ENCODE results near the gene ATP5PD.
"Not testable (repeated sequence)": the region's sequence is repeated elsewhere in the genome, so short reads cannot be mapped to it uniquely, and the experiment has no call there.

The ATP5PD gene

GRCh38 chr17:75073618-75074047 lies 26.9 kb upstream of the ATP5PD start:
- H3K36me3 ChIP-seq (ENCODE audit: control insufficient read depth, insufficient read depth, low read length, severe bottlenecking) = no peaks in the 10 kb centered on the region
- H3K4me3 ChIP-seq (ENCODE audit: low read length) = no peak overlapping the region
- no peaks in the 10 kb centered on the region for H3K9me3 ChIP-seq (ENCODE audit: control insufficient read depth, low read length)
- no peak for DNase-seq (ENCODE audit: low read depth)
- no peaks in the 10 kb centered on the region for H3K27me3 ChIP-seq (replicated peaks; ENCODE audit: control insufficient read depth, insufficient read depth, low read length)
- H3K4me1 ChIP-seq (ENCODE audit: control insufficient read depth, insufficient read depth, low read length) = peaks cover 38% of the 10 kb centered on the region
- no peak overlapping the region for H3K9ac ChIP-seq (ENCODE audit: low read length)

DNA sequence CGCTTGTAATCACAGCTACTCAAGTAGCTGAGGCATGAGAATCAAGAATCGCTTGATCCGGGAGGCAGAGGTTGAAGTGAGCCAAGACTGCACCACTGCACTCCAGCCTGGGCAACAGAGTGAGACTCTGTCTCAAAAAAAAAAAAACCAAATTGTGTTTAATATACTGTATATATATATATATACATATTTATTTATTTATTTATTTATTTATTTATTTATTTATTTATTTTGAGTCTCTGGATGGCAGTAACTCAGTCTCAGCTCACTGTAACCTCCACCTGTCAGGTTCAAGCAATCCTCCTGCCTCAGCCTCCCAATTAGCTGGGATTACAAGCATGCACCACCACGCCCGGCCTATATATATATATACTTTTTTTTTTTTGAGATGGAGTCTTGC lies 26.1 kb upstream of the ATP5PD start:
- not testable (repeated sequence) for DNase-seq (ENCODE audit: low read depth); H3K9me3 ChIP-seq (ENCODE audit: control insufficient read depth, low read length); H3K9ac ChIP-seq (ENCODE audit: low read length); H3K27me3 ChIP-seq (replicated peaks; ENCODE audit: control insufficient read depth, insufficient read depth, low read length); H3K36me3 ChIP-seq (ENCODE audit: control insufficient read depth, insufficient read depth, low read length, severe bottlenecking); H3K4me3 ChIP-seq (ENCODE audit: low read length)
- H3K4me1 ChIP-seq (ENCODE audit: control insufficient read depth, insufficient read depth, low read length) = peaks cover 30% of the 10 kb centered on the region

GRCh38 chr17:75071478-75072271 lies 24.9 kb upstream of the ATP5PD start:
- not testable (repeated sequence) for DNase-seq (ENCODE audit: low read depth)

GRCh38 chr17:75069783-75070182 lies 23.0 kb upstream of the ATP5PD start:
- Histone ChIP-seq H3K9ac (ENCODE audit: low read length) (no peak overlapping the region), H3K36me3 (ENCODE audit: control insufficient read depth, insufficient read depth, low read length, severe bottlenecking) (peaks cover 4% of the 10 kb centered on the region), H3K4me1 (ENCODE audit: control insufficient read depth, insufficient read depth, low read length) (peaks cover 13% of the 10 kb centered on the region), H3K9me3 (ENCODE audit: control insufficient read depth, low read length) (no peaks in the 10 kb centered on the region), H3K27me3 (replicated peaks; ENCODE audit: control insufficient read depth, insufficient read depth, low read length) (no peaks in the 10 kb centered on the region), H3K4me3 (ENCODE audit: low read length) (no peak overlapping the region)
- no peak for DNase-seq (ENCODE audit: low read depth)

More at GRCh38 chr17:75071478-75072271, 24.9 kb upstream of the ATP5PD start:
- H3K36me3 ChIP-seq (ENCODE audit: control insufficient read depth, insufficient read depth, low read length, severe bottlenecking); H3K9me3 ChIP-seq (ENCODE audit: control insufficient read depth, low read length); H3K9ac ChIP-seq (ENCODE audit: low read length); H3K4me3 ChIP-seq (ENCODE audit: low read length); H3K27me3 ChIP-seq (replicated peaks; ENCODE audit: control insufficient read depth, insufficient read depth, low read length): not testable (repeated sequence)
- H3K4me1 ChIP-seq (ENCODE audit: control insufficient read depth, insufficient read depth, low read length) = peaks cover 23% of the 10 kb centered on the region

DNA sequence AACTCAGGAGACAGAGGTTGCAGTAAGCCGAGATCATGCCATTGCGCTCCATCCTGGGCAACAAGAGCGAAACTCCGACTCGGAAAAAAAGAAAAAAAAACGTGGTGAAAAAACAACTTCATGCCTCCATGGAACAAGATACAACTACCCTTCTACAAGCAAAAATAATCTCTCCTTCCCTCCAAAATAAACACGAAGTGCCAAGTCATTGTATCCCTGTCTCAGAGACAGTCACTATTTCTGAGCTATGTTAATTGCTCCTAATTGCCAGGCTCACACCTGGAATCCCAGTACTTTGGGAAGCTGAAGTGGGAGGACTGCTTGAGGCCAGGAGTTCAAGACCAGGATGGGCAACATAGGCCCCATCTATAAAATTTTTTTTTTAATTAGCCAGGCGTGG lies 22.0 kb upstream of the ATP5PD start:
- Histone ChIP-seq H3K9ac (ENCODE audit: low read length) (no peak overlapping the region), H3K4me3 (ENCODE audit: low read length) (no peak overlapping the region), H3K36me3 (ENCODE audit: control insufficient read depth, insufficient read depth, low read length, severe bottlenecking) (peaks cover 15% of the 10 kb centered on the region), H3K9me3 (ENCODE audit: control insufficient read depth, low read length) (no peaks in the 10 kb centered on the region), H3K4me1 (ENCODE audit: control insufficient read depth, insufficient read depth, low read length) (peaks cover 5% of the 10 kb centered on the region), H3K27me3 (replicated peaks; ENCODE audit: control insufficient read depth, insufficient read depth, low read length) (no peaks in the 10 kb centered on the region)
- DNase-seq (ENCODE audit: low read depth) = no peak

- no peak overlapping the region for H3K9ac ChIP-seq (ENCODE audit: low read length)
- H3K9me3 ChIP-seq (ENCODE audit: control insufficient read depth, low read length) = no peaks in the 10 kb centered on the region
- no peaks in the 10 kb centered on the region for H3K27me3 ChIP-seq (replicated peaks; ENCODE audit: control insufficient read depth, insufficient read depth, low read length)
- peaks cover 24% of the 10 kb centered on the region for H3K36me3 ChIP-seq (ENCODE audit: control insufficient read depth, insufficient read depth, low read length, severe bottlenecking)
- no peak overlapping the region for H3K4me3 ChIP-seq (ENCODE audit: low read length)
- DNase-seq (ENCODE audit: low read depth) = no peak
- peaks cover 4% of the 10 kb centered on the region for H3K4me1 ChIP-seq (ENCODE audit: control insufficient read depth, insufficient read depth, low read length)
These were observed 21.1 kb upstream of the ATP5PD start for GRCh38 chr17:75067856-75068255.

DNA sequence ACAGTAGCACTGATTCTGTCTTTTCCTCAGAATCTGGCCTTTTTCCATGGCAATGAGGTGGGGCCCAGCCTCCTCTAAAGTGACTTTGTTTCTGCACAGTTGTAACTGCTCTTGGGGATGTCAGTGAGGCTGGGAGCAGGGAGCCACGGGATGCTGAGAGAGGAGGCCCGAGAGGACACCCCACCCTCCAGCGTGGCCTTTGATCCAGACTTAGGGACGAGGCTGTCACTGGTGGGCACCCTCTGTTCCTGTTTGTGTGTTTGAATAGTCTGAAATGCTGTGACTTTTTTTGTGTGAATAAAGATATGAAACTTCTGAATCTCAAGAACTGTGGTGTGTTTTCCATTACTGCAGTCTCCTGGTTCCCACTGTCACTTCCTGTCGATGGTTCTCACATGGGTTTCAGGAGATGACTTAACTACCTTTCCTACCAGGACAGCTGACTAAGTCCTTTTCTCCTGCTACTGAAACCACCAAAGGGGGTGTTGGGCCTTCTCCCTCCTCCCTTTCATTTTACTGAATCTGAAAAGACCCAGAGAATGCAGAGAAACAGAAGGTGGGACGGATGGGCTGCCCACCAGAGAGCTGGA lies 18.9 kb upstream of the ATP5PD start:
- H3K36me3 ChIP-seq (ENCODE audit: control insufficient read depth, insufficient read depth, low read length, severe bottlenecking) = peaks cover 43% of the 10 kb centered on the region

GRCh38 chr17:75064867-75065561 lies 18.2 kb upstream of the ATP5PD start:
- Histone ChIP-seq H3K36me3 (ENCODE audit: control insufficient read depth, insufficient read depth, low read length, severe bottlenecking) (peaks cover 43% of the 10 kb centered on the region), H3K27me3 (replicated peaks; ENCODE audit: control insufficient read depth, insufficient read depth, low read length) (no peaks in the 10 kb centered on the region), H3K9ac (ENCODE audit: low read length) (no peak overlapping the region), H3K4me3 (ENCODE audit: low read length) (no peak overlapping the region), H3K4me1 (ENCODE audit: control insufficient read depth, insufficient read depth, low read length) (peaks cover 13% of the 10 kb centered on the region), H3K9me3 (ENCODE audit: control insufficient read depth, low read length) (no peaks in the 10 kb centered on the region)
- no peak for DNase-seq (ENCODE audit: low read depth)

More for the DNA sequence above, 18.9 kb upstream of the ATP5PD start:
- Histone ChIP-seq H3K4me3 (ENCODE audit: low read length) (no peak overlapping the region), H3K4me1 (ENCODE audit: control insufficient read depth, insufficient read depth, low read length) (peaks cover 7% of the 10 kb centered on the region), H3K27me3 (replicated peaks; ENCODE audit: control insufficient read depth, insufficient read depth, low read length) (no peaks in the 10 kb centered on the region), H3K9ac (ENCODE audit: low read length) (no peak overlapping the region), H3K9me3 (ENCODE audit: control insufficient read depth, low read length) (no peaks in the 10 kb centered on the region)
- DNase-seq (ENCODE audit: low read depth) = no peak

GRCh38 chr17:75064460-75064859 lies 17.7 kb upstream of the ATP5PD start:
- H3K9ac ChIP-seq (ENCODE audit: low read length) = no peak overlapping the region
- no peaks in the 10 kb centered on the region for H3K9me3 ChIP-seq (ENCODE audit: control insufficient read depth, low read length)
- no peaks in the 10 kb centered on the region for H3K27me3 ChIP-seq (replicated peaks; ENCODE audit: control insufficient read depth, insufficient read depth, low read length)
- peaks cover 44% of the 10 kb centered on the region for H3K36me3 ChIP-seq (ENCODE audit: control insufficient read depth, insufficient read depth, low read length, severe bottlenecking)
- no peak for DNase-seq (ENCODE audit: low read depth)
- peaks cover 18% of the 10 kb centered on the region for H3K4me1 ChIP-seq (ENCODE audit: control insufficient read depth, insufficient read depth, low read length)
- H3K4me3 ChIP-seq (ENCODE audit: low read length) = no peak overlapping the region

GRCh38 chr17:75064040-75064439 lies 17.3 kb upstream of the ATP5PD start:
- Histone ChIP-seq H3K4me1 (ENCODE audit: control insufficient read depth, insufficient read depth, low read length) (peaks cover 18% of the 10 kb centered on the region), H3K9me3 (ENCODE audit: control insufficient read depth, low read length) (no peaks in the 10 kb centered on the region), H3K4me3 (ENCODE audit: low read length) (no peak overlapping the region), H3K27me3 (replicated peaks; ENCODE audit: control insufficient read depth, insufficient read depth, low read length) (no peaks in the 10 kb centered on the region), H3K36me3 (ENCODE audit: control insufficient read depth, insufficient read depth, low read length, severe bottlenecking) (peaks cover 48% of the 10 kb centered on the region), H3K9ac (ENCODE audit: low read length) (no peak overlapping the region)
- DNase-seq (ENCODE audit: low read depth) = no peak

GRCh38 chr17:75063626-75064025 lies 16.9 kb upstream of the ATP5PD start:
- Histone ChIP-seq H3K36me3 (ENCODE audit: control insufficient read depth, insufficient read depth, low read length, severe bottlenecking) (peaks cover 48% of the 10 kb centered on the region), H3K4me1 (ENCODE audit: control insufficient read depth, insufficient read depth, low read length) (peaks cover 18% of the 10 kb centered on the region), H3K9me3 (ENCODE audit: control insufficient read depth, low read length) (no peaks in the 10 kb centered on the region), H3K27me3 (replicated peaks; ENCODE audit: control insufficient read depth, insufficient read depth, low read length) (no peaks in the 10 kb centered on the region), H3K4me3 (ENCODE audit: low read length) (no peak overlapping the region), H3K9ac (ENCODE audit: low read length) (no peak overlapping the region)
- no peak for DNase-seq (ENCODE audit: low read depth)

Measured in adipocyte (in vitro differentiated cells).